ENCODE data around the gene CTSA. TPM values are rescaled to one million over a fixed set of nuclear protein-coding genes. Genes with fewer than 3 reads are reported as not detected.

Gene CTSA
- total RNA-seq, 1 donor from 2014 or later, result 49.0 TPM

DNA sequence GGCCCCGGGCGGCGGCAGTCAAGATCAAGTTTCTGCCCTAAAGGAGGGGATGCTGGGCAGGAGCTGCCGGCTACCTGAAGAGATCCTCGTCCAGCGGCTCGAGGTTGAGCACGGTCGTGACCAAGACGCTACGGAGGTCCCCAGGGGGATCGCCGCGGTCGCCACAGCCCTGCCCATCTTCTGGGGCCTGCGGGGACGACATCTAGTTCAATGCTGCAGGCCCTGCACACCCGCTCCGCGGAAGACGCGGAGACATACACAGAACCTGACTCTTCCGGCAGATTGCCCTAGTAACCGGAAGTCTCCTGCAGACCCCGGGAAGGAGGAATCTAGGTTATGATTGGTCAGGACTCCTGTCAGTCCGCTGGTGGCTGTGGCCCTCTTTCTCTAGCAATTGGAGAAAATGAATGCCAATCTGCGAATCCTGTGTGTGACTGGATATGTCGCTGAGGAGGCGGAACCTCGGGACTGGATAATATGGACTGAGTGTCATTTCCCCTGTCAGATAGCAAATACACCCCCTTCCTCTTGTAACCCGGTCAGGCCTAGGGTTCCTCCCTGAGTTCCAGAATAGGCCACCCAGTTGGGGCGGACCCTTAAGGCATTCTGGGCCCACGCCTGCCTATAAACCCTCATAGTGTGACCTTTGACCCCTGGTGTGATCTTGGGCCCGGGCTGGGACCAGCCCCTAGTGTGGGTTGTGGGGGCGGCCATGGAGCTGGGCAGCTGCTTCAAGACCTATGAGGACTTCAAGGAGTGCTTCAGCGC, 33.8 kb upstream of the CTSA start, which contains the start of the genes ACOT8 and ZSWIM3:
ACOT8 (minus strand) TSS at position 279 of the 768 bp plus-strand sequence; CDS start at position 202, 77 bp downstream.
ZSWIM3 (plus strand) TSS at position 501 of the 768 bp plus-strand sequence; CDS start at position 713, 212 bp downstream.
- DNase-seq (ENCODE audit: low spot score), result peak; percentile 95
- intact Hi-C loops (cut with micrococcal nuclease), result loop anchor here (1.0 to 5.0 kb wide), 7 partner anchors 22 to 116 kb away; partner anchors contain the start of genes CTSA, NEURL2, PCIF1 and UBE2C
- H3K27me3 Mint-ChIP-seq (ENCODE audit: low read depth), result no peaks in the 10 kb centered on the region
- peak within 1 kb of the TSS; percentile 99 for H3K27ac Mint-ChIP-seq
- H3K4me3 Mint-ChIP-seq (ENCODE audit: low read depth), result peak within 1 kb of the TSS; percentile 97
- H3K9me3 Mint-ChIP-seq, result no peaks in the 10 kb centered on the region
- peaks cover 30% of the 10 kb centered on the region for H3K4me1 Mint-ChIP-seq (ENCODE audit: low read depth)
- H3K36me3 Mint-ChIP-seq (ENCODE audit: low read depth), result peaks cover 31% of the 10 kb centered on the region

- peaks cover 29% of the 10 kb centered on the region for H3K36me3 Mint-ChIP-seq (ENCODE audit: low read depth)
- peak overlapping the region; percentile 99 for H3K27ac Mint-ChIP-seq
- DNase-seq (ENCODE audit: low spot score), result no peak
- peaks cover 30% of the 10 kb centered on the region for H3K4me1 Mint-ChIP-seq (ENCODE audit: low read depth)
- intact Hi-C loops (cut with micrococcal nuclease), result loop anchor here (1.0 to 5.0 kb wide), 7 partner anchors 23 to 115 kb away; partner anchors contain the start of genes CTSA, NEURL2, PCIF1 and UBE2C
- no peaks in the 10 kb centered on the region for H3K9me3 Mint-ChIP-seq
- H3K27me3 Mint-ChIP-seq (ENCODE audit: low read depth), result no peaks in the 10 kb centered on the region
- peak overlapping the region; percentile 97 for H3K4me3 Mint-ChIP-seq (ENCODE audit: low read depth)
Measured at GRCh38 chr20:45857882-45858216, 33.3 kb upstream of the CTSA start.

DNA sequence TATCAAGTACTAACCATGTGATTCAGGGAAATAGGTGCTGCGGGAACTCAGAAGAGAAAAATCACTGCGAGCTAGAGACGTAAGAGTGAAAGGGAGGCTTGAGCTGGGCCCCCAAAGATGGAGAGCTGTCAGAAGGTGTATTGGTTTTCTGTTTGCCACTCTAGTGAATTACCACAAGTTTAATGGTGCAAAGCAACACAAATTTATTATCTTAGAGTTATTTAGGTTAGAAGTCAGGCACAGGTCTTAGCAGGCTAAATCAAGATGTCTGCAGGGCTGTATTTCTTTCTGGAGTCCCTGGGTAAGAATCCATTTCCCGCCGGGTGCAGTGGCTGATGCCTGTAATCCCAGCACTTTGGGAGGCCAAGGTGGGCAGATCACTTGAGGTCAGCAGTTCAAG, 31.2 kb upstream of the CTSA start:
- intact Hi-C loops (cut with micrococcal nuclease), result loop anchor here (5.0 kb wide), 1 partner anchor 48 kb away; the partner anchor contains the start of gene UBE2C
- Mint-ChIP-seq H3K27me3 (ENCODE audit: low read depth) (no peaks in the 10 kb centered on the region), H3K9me3 (no peaks in the 10 kb centered on the region), H3K4me1 (ENCODE audit: low read depth) (peaks cover 28% of the 10 kb centered on the region), H3K36me3 (ENCODE audit: low read depth) (peaks cover 21% of the 10 kb centered on the region), H3K4me3 (ENCODE audit: low read depth) (no peak overlapping the region), H3K27ac (no peak overlapping the region)
- no peak for DNase-seq (ENCODE audit: low spot score)

DNA sequence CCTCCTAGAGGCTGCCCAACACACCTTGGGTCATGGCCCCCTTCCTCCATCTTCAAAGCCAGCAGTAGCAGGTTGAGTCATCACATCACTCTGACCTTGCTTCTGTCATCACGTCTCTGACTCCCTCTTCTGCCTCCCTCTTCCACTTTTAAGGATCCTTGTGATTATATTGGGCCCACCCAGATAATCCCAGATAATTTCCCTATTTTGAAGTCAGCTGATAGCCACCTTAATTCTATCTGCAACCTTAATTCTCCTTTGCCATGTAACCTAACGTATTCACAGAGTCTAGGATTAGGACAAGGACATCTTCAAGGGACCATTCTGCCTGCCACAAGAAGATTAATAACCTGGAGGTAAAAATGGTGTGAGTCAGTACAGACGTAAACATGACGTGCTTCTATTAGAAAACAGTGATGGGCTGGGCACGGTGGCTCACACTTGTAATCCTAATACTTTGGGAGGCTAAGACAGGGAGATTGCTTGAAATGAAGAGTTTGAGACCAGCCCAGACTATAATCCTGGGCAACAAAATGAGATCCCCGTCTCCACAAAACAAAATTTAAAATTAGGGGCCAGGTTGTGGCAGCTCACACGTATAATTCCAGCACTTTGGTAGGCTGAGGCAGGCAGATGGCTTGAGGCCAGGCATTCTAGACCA, 30.4 kb upstream of the CTSA start:
- Mint-ChIP-seq H3K27ac (no peak overlapping the region), H3K36me3 (ENCODE audit: low read depth) (peaks cover 18% of the 10 kb centered on the region), H3K4me1 (ENCODE audit: low read depth) (peaks cover 27% of the 10 kb centered on the region), H3K9me3 (no peaks in the 10 kb centered on the region), H3K27me3 (ENCODE audit: low read depth) (no peaks in the 10 kb centered on the region), H3K4me3 (ENCODE audit: low read depth) (no peak overlapping the region)
- no peak for DNase-seq (ENCODE audit: low spot score)
- intact Hi-C loops (cut with micrococcal nuclease), result no loop called here

DNA sequence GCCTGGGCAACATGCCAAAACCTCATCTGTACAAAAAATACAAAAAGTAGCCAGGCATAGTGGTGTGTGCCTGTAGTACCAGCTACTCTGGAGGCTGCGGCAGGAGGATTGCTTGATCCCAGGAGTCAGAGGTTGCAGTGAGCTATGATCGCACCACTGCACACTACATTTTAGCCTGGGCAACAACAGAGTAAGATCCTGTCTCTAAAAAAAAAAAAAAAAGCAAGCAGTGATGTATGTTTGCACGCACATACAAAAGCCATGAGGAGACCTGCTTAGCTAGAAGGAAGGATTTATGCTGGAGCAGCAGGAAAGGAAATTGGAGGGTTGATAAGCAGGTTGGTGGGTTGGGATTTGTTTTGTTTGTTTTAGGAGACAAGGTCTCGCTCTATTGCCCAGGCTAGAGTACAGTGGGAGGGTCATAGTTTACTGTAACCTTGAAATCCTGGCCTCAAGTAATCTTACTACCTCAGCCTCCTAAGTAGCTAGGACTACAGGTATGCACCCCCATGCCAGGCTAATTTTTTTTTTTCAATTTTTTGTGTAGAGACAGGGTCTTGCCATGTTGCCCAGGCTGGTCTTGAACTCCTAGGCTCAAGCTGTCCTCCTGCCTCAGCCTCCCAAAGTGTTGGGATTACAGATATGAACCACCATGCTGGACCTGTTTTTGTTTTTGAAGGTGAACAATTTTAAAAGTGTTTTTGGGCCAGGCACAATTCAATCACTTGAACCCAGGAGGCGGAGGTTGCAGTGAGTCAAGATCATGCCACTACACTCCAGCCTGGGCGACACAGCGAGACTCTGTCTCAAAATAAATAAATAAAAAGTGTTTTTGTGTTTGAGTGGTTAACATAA, 29.7 kb upstream of the CTSA start:
- Mint-ChIP-seq H3K9me3 (no peaks in the 10 kb centered on the region), H3K27me3 (ENCODE audit: low read depth) (no peaks in the 10 kb centered on the region), H3K4me1 (ENCODE audit: low read depth) (peaks cover 22% of the 10 kb centered on the region), H3K4me3 (ENCODE audit: low read depth) (no peak overlapping the region), H3K36me3 (ENCODE audit: low read depth) (peaks cover 18% of the 10 kb centered on the region), H3K27ac (no peak overlapping the region)
- intact Hi-C loops (cut with micrococcal nuclease), result no loop called here
- DNase-seq (ENCODE audit: low spot score), result no peak

DNA sequence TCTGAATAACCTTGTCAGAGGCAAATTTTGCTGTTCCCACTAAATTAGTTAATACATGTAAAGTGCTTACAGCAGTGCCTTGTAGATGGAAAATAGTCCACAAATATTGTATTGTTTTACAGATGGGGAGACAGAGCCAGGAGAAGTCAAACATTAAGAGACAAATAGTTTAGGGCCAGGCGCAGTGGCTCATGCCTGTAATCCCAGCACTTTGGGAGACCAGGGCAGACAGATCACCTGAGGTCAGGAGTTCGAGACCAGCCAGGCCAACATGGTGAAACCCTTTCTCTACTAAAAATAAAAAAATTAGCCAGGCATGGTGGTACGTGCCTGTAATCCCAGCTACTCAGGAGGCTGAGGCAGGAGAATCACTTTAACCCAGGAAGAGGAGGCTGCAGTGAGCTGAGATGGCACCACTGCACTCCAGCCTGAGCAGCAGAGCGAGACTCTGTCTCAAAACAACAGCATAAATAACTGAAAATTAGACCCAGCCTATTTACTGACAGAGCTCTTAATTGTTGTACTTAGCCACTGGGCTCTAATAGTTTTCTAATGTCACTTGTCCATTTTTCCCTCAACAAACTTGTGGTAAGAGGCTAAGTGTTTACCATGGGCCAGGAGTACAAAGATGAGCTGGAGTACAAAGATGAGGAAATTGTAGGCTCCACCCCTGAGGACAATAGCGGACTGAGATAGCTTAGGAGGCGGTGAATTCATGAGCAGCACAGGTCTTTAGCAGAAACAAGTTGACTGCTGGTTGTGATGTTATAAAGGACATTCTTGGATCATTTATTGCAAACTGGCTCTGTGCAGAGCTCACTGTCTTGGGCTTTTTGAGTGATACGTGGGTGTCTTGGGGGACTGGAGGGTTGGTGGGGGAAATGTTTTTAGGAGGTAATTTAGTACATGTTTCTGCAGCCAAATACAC, 27.3 kb upstream of the CTSA start:
- no peaks in the 10 kb centered on the region for H3K27me3 Mint-ChIP-seq (ENCODE audit: low read depth)
- no peak overlapping the region for H3K27ac Mint-ChIP-seq
- no peaks in the 10 kb centered on the region for H3K9me3 Mint-ChIP-seq
- no peak for DNase-seq (ENCODE audit: low spot score)
- H3K36me3 Mint-ChIP-seq (ENCODE audit: low read depth), result peaks cover 18% of the 10 kb centered on the region
- H3K4me3 Mint-ChIP-seq (ENCODE audit: low read depth), result no peak overlapping the region
- intact Hi-C loops (cut with micrococcal nuclease), result no loop called here
- peaks cover 10% of the 10 kb centered on the region for H3K4me1 Mint-ChIP-seq (ENCODE audit: low read depth)

GRCh38 chr20:45866454-45866853, 24.7 kb upstream of the CTSA start:
- H3K27ac Mint-ChIP-seq, result no peak overlapping the region

DNA sequence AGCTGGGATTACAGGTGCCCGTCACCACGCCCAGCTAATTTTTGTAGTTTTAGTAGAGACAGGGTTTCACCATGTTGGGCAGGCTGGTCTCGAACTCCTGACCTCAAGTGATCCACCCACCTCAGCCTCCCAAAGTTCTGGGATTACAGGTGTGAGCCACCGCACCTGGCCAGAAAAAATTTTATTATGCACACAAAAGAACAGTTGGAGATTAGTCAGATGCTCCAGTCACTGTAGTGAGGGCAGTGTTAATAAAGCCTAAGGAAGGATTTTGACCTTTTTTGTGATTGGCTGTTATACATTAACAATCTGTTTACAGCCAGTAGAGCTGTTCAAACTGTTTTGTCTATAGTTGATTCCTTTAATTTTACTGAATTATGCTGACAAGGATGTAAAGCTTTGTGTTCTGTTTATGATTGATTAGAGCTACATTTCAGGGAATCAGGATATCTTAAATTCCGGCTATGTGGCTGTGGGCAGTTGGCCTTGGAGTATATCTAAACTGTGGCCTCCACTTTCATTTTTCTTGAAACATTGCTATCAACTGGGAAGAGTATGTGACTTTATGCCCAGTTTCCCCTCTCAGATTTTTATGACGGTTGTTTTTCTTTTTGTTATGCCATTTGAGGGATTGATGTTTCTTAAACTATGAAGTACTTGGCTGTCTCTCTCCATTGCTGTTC, 23.9 kb upstream of the CTSA start:
- no peak overlapping the region for H3K27ac Mint-ChIP-seq
- H3K9me3 Mint-ChIP-seq, result no peaks in the 10 kb centered on the region
- intact Hi-C loops (cut with micrococcal nuclease), result no loop called here
- H3K27me3 Mint-ChIP-seq (ENCODE audit: low read depth), result no peaks in the 10 kb centered on the region
- H3K4me1 Mint-ChIP-seq (ENCODE audit: low read depth), result peaks cover 3% of the 10 kb centered on the region
- peaks cover 8% of the 10 kb centered on the region for H3K36me3 Mint-ChIP-seq (ENCODE audit: low read depth)
- no peak overlapping the region for H3K4me3 Mint-ChIP-seq (ENCODE audit: low read depth)
- no peak for DNase-seq (ENCODE audit: low spot score)

More at GRCh38 chr20:45866454-45866853, 24.7 kb upstream of the CTSA start:
- H3K4me1 Mint-ChIP-seq (ENCODE audit: low read depth), result peaks cover 3% of the 10 kb centered on the region
- H3K36me3 Mint-ChIP-seq (ENCODE audit: low read depth), result peaks cover 7% of the 10 kb centered on the region
- no peaks in the 10 kb centered on the region for H3K27me3 Mint-ChIP-seq (ENCODE audit: low read depth)
- no peak for DNase-seq (ENCODE audit: low spot score)
- no peaks in the 10 kb centered on the region for H3K9me3 Mint-ChIP-seq
- intact Hi-C loops (cut with micrococcal nuclease), result no loop called here
- H3K4me3 Mint-ChIP-seq (ENCODE audit: low read depth), result no peak overlapping the region

DNA sequence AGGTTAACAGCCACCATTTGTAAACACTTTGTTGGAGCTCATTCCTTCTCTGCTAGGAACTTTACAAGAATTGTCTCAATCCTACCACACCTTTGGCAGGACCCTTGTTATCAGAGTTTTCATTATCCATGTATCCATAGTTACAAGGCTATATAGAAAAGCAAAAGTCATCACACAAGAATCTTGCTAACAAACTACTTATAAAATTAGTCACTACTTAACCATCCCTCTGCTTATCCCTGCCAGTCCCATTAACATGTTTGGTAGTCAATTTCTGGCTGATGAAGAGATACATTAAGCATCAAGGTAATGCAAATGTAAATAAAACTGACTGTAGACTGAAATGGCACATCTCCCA, 23.3 kb upstream of the CTSA start:
- Mint-ChIP-seq H3K4me3 (ENCODE audit: low read depth) (no peak overlapping the region), H3K4me1 (ENCODE audit: low read depth) (peaks cover 3% of the 10 kb centered on the region), H3K36me3 (ENCODE audit: low read depth) (peaks cover 10% of the 10 kb centered on the region), H3K27me3 (ENCODE audit: low read depth) (no peaks in the 10 kb centered on the region), H3K27ac (no peak overlapping the region), H3K9me3 (no peaks in the 10 kb centered on the region)
- DNase-seq (ENCODE audit: low spot score), result no peak
- intact Hi-C loops (cut with micrococcal nuclease), result no loop called here

- Mint-ChIP-seq H3K27me3 (ENCODE audit: low read depth) (no peaks in the 10 kb centered on the region), H3K4me3 (ENCODE audit: low read depth) (no peak overlapping the region), H3K9me3 (no peaks in the 10 kb centered on the region), H3K27ac (no peak overlapping the region), H3K4me1 (ENCODE audit: low read depth) (peaks cover 7% of the 10 kb centered on the region), H3K36me3 (ENCODE audit: low read depth) (peaks cover 3% of the 10 kb centered on the region)
- intact Hi-C loops (cut with micrococcal nuclease), result no loop called here
- DNase-seq (ENCODE audit: low spot score), result no peak
Measured at GRCh38 chr20:45872626-45873025, 18.5 kb upstream of the CTSA start.

- no peaks in the 10 kb centered on the region for H3K9me3 Mint-ChIP-seq
- no peak overlapping the region for H3K27ac Mint-ChIP-seq
- H3K36me3 Mint-ChIP-seq (ENCODE audit: low read depth), result peaks cover 3% of the 10 kb centered on the region
- no peak for DNase-seq (ENCODE audit: low spot score)
- H3K4me3 Mint-ChIP-seq (ENCODE audit: low read depth), result no peak overlapping the region
- no peaks in the 10 kb centered on the region for H3K27me3 Mint-ChIP-seq (ENCODE audit: low read depth)
- H3K4me1 Mint-ChIP-seq (ENCODE audit: low read depth), result peaks cover 7% of the 10 kb centered on the region
- intact Hi-C loops (cut with micrococcal nuclease), result no loop called here
Measured at GRCh38 chr20:45873409-45874103, 17.6 kb upstream of the CTSA start.

Data from activated T-helper 2 cell treated with anti-CD3 and anti-CD28 coated beads, Interferon-gamma antibody, Interleukin-2, Interleukin-4, amounts not matched to agents 10 μg/mL and 5 μg/mL and 100 μg/mL, durations not matched to agents 14 hours and 24 hours and 36 hours (primary cell).